ENCODE results near the gene UBE2B.

DNA sequence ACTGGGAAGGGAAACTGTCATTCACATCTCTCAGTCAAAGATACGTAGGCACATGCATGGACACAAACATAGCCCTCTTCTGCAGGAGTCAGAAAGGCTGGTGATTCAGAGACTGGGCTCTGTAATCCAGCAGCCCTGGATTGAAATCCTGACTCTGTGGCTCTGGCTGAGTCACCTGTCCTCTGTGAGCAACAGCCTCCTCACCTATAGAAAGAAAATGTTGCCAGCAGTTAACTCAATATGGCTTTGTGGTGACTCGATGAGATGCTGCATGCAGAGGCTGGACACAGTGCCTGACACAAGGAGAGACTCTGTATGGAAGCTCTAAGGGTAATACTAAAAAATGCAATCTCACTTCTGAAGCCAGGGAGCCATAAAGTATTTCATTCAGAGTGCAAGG is 64.2 kb downstream of the UBE2B start:
- TF ChIP-seq CTCF (conservative IDR thresholded peaks at IDR 0.05; ENCODE audit: low read depth in 2 of 2) (no peak), EZH2 (IDR thresholded peaks at IDR 0.05; ENCODE audit: low read depth, unreplicated experiment) (no peak), REST (IDR thresholded peaks at IDR 0.05; ENCODE audit: unreplicated experiment) (no peak), EZH2phosphoT487 (IDR thresholded peaks at IDR 0.05; ENCODE audit: unreplicated experiment) (no peak), POLR2AphosphoS5 (IDR thresholded peaks at IDR 0.05; ENCODE audit: low read depth) (no peak), CREB1 (CRISPR knock-in tag; IDR thresholded peaks at IDR 0.05; ENCODE audit: low read depth) (no peak), JUNB (IDR thresholded peaks at IDR 0.05; ENCODE audit: unreplicated experiment) (no peak), ETS1 (IDR thresholded peaks at IDR 0.05) (no peak)
- TF ChIP-seq, protein P1, sequence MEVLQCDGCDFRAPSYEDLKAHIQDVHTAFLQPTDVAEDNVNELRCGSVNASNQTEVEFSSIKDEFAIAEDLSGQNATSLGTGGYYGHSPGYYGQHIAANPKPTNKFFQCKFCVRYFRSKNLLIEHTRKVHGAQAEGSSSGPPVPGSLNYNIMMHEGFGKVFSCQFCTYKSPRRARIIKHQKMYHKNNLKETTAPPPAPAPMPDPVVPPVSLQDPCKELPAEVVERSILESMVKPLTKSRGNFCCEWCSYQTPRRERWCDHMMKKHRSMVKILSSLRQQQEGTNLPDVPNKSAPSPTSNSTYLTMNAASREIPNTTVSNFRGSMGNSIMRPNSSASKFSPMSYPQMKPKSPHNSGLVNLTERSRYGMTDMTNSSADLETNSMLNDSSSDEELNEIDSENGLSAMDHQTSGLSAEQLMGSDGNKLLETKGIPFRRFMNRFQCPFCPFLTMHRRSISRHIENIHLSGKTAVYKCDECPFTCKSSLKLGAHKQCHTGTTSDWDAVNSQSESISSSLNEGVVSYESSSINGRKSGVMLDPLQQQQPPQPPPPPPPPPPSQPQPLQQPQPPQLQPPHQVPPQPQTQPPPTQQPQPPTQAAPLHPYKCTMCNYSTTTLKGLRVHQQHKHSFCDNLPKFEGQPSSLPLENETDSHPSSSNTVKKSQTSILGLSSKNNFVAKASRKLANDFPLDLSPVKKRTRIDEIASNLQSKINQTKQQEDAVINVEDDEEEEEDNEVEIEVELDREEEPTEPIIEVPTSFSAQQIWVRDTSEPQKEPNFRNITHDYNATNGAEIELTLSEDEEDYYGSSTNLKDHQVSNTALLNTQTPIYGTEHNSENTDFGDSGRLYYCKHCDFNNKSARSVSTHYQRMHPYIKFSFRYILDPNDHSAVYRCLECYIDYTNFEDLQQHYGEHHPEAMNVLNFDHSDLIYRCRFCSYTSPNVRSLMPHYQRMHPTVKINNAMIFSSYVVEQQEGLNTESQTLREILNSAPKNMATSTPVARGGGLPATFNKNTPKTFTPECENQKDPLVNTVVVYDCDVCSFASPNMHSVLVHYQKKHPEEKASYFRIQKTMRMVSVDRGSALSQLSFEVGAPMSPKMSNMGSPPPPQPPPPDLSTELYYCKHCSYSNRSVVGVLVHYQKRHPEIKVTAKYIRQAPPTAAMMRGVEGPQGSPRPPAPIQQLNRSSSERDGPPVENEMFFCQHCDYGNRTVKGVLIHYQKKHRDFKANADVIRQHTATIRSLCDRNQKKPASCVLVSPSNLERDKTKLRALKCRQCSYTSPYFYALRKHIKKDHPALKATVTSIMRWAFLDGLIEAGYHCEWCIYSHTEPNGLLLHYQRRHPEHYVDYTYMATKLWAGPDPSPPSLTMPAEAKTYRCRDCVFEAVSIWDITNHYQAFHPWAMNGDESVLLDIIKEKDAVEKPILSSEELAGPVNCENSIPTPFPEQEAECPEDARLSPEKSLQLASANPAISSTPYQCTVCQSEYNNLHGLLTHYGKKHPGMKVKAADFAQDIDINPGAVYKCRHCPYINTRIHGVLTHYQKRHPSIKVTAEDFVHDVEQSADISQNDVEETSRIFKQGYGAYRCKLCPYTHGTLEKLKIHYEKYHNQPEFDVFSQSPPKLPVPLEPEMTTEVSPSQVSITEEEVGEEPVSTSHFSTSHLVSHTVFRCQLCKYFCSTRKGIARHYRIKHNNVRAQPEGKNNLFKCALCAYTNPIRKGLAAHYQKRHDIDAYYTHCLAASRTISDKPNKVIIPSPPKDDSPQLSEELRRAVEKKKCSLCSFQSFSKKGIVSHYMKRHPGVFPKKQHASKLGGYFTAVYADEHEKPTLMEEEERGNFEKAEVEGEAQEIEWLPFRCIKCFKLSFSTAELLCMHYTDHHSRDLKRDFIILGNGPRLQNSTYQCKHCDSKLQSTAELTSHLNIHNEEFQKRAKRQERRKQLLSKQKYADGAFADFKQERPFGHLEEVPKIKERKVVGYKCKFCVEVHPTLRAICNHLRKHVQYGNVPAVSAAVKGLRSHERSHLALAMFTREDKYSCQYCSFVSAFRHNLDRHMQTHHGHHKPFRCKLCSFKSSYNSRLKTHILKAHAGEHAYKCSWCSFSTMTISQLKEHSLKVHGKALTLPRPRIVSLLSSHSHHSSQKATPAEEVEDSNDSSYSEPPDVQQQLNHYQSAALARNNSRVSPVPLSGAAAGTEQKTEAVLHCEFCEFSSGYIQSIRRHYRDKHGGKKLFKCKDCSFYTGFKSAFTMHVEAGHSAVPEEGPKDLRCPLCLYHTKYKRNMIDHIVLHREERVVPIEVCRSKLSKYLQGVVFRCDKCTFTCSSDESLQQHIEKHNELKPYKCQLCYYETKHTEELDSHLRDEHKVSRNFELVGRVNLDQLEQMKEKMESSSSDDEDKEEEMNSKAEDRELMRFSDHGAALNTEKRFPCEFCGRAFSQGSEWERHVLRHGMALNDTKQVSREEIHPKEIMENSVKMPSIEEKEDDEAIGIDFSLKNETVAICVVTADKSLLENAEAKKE (CRISPR knock-in tag; IDR thresholded peaks at IDR 0.05), result no peak
